T-helper 22 cell (primary cell): ENCODE measurements around the gene PDLIM1.

Experiments
- DNase-seq: peaks from one replicate; pipeline ENCODE4 v3.0.0-alpha.2; 2020; ENCODE audit warnings: low read depth

The PDLIM1 gene, protein sequence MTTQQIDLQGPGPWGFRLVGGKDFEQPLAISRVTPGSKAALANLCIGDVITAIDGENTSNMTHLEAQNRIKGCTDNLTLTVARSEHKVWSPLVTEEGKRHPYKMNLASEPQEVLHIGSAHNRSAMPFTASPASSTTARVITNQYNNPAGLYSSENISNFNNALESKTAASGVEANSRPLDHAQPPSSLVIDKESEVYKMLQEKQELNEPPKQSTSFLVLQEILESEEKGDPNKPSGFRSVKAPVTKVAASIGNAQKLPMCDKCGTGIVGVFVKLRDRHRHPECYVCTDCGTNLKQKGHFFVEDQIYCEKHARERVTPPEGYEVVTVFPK

GRCh38 chr10:95290461-95291364, at the start of gene PDLIM1:
TSS of gene PDLIM1 (minus strand) at chr10:95291003. CDS start at chr10:95290915, 88 bp downstream.
- DNase-seq = peak; percentile 12

- no peak for DNase-seq
Observed at GRCh38 chr10:95339863-95340262, 49.1 kb upstream of the PDLIM1 start.

DNA sequence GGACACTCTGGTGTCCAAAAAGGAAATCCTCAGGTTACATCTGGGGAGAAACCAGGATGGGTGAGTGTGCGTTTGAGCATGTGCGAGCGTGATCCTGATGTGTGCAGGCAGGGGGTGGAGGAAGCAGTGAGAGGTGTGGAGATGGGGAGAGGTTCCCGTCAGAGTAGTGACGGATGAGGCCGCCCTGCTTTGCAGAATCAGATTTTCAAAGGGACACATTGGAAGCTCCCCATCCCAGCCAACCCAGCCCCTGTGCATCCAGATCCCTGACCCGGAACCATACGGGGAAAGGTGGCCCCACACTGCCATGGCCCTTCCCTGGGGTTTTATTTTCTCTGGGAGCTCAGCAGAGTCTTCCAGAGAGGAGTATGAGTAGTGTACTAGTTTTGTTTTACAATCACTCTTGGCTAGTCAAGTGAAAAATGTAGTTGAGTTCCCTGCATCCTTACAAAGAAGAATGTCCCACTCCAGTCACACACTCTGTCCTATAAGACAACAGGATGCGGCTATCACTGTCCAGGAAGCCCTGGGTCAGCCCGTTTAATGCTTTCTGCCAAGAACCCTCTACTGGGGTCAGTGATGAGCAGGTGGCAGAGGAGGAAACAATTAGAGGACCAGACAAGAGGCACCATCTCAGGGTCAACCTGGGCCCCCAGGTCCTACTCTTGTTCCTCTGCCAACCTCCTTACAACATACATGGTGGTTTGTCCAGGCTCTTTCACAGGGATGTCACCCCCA, 46.8 kb upstream of the PDLIM1 start:
- DNase-seq = no peak

DNA sequence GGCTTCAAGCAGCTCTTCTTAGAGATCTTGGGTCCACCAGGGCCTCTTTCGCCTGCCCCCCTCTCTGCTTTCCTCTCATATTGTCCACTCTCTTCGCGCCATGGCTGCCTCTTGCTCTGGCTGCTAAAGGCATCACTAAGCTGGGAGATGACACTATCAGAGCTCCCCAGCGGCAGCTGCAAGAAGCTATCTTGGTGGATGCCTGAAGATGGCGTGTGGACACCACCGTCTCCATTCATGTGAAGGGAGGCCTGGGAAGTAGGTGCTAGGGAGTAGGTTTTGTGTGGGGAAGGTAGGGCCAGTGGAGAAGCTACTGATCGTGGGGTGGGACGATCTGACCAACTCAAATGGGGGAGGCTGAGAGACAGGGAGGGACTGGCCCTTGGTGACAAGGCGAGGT, 45.9 kb upstream of the PDLIM1 start:
- no peak for DNase-seq

GRCh38 chr10:95335933-95336699, 45.3 kb upstream of the PDLIM1 start:
- no peak for DNase-seq

DNA sequence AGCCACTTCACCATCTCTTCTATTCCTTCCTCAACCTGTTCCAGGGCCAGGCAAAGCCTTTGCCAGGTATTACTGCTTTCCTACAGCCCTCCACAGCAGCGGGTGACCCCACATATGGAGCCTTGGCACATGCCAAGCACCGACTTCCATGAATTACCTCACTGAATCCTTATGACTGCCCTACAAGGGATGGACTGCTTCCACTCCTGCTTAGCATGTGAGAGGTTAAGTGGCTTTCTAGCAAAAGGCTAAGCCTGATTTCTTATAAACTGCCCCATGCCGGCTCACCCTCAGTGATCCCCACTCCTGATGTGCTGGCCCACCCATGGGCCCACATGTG, 44.0 kb upstream of the PDLIM1 start:
- no peak for DNase-seq

DNA sequence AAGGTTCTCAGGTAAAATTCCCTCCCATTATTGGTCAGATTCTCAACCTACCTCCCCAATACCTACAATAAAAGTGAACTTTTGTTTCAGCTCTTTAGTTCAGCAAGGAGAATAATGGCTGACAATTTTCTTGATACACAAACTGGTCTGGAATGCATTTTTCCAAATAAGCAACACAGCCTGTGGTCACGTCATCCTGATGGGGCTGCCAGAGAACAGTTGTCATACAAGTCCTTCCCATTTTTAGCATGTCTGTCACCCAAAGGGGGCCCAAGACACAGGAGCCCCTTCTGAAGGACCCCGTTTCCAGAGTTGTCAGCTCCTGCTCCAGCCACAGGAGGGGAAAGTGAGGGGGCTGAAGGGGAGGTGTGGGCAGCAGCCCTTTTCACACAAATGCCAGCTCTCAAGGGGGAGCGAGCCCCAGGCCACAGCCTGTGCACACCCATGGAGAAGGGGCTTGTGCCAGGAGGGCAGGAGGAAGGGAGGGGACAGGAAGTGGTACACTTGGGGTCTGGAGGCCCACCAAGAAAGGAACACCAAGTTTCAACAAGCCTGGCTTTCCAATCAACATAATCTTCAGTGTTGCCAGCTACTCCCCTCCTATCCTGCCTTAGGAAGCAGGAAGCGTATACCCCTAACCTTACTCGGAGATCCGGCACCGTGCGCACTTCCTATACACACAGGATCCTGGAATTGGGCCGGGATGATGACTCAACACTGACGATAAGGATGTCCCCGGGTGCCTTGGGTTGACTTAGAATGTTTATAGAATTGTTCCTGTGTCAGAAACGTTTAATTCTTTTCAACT, 43.4 kb upstream of the PDLIM1 start:
- no peak for DNase-seq

DNA sequence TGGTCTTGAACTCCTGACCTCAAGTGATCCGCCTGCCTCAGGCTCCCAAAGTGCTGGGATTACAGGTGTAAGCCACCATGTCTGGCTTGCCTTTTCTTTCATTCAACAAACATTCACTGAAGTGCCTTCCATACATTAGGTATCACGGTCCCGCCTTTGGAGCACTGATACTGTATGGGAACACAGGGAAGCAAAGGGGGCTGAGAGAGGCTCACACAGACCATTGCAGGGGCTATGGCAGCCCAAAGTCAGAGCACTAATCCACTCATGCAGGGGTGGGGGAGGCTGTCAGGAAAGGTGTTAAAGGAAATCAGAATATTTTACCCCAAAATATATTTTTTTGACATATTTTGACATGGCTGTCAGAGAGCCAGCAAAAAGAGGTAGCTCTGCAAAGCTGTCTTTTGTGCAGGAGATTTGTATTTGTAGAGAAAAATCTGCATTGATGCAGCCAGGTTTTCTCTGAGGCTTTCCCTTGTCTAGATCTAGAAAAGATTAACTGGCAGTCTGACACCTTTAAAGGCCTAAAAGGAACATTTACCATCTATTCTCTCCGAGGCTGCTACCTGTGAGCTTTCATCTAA, 42.0 kb upstream of the PDLIM1 start:
- DNase-seq = no peak

GRCh38 chr10:95331596-95332130, 40.9 kb upstream of the PDLIM1 start:
- DNase-seq = no peak

DNA sequence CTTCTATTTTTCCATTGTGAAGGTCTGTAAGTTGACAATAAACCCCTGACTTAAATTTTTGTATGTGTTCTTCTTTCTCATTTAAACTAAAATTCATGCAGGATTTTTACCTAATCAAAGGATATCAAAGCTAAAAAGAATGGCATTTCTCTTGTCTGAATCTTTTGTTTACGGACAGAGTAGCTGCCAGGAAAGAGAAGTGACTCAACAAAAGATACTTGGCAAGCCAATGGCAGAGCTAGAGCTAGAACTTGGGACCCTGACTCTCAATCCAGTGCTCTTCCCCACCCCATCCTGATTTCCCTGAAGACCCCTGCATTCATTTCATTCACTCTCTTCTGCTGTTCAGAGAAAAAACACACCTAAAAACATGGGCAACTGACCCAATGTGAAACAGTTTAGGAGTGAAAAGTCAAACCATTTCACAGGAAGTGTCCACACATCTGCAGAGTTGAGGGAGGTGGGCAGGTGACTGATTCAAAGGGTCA, 40.2 kb upstream of the PDLIM1 start:
- no peak for DNase-seq

- DNase-seq = no peak
Observed at GRCh38 chr10:95329296-95329695, 38.5 kb upstream of the PDLIM1 start.

- DNase-seq = no peak
Observed at GRCh38 chr10:95328013-95328412, 37.2 kb upstream of the PDLIM1 start.

- DNase-seq = no peak
Observed at GRCh38 chr10:95327367-95327766, 36.6 kb upstream of the PDLIM1 start.

DNA sequence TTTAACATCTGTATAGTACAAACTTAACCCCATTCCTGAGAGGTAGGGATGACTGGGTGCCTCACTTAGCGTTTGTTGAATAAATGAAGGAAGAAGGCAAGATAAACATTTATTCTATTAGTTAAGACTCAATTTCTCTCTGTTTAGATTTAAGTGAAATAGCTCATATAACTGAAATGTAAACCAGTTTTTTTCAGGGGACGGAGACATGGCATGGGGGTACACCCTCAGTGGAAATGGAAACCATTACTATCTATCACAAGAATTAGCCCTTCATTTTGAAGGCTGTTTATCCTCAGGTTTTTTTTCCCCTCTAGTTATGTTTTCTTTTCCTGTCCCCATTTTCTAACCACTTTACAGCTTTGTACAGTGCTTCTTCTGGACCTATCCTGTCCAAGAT, 35.6 kb upstream of the PDLIM1 start:
- DNase-seq = no peak

DNA sequence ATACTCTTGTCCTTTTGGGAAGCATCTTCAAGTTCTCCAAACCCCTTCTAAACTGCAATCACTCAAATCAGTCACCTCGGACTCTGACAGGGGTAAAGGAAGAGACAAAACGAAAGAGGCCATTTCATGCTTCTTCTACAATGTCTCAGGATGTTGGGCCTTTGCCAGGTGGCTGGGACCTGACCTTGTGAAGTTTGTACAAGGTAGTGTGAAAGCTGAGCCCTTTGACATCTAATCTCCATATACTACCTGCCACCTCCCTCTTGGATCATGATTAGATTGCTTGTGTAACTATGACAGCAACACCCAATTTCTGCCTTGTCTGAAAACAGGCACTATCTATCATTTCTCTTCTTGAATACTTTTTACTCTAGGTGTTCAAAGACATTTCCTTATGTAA, 35.1 kb upstream of the PDLIM1 start:
- DNase-seq = no peak

DNA sequence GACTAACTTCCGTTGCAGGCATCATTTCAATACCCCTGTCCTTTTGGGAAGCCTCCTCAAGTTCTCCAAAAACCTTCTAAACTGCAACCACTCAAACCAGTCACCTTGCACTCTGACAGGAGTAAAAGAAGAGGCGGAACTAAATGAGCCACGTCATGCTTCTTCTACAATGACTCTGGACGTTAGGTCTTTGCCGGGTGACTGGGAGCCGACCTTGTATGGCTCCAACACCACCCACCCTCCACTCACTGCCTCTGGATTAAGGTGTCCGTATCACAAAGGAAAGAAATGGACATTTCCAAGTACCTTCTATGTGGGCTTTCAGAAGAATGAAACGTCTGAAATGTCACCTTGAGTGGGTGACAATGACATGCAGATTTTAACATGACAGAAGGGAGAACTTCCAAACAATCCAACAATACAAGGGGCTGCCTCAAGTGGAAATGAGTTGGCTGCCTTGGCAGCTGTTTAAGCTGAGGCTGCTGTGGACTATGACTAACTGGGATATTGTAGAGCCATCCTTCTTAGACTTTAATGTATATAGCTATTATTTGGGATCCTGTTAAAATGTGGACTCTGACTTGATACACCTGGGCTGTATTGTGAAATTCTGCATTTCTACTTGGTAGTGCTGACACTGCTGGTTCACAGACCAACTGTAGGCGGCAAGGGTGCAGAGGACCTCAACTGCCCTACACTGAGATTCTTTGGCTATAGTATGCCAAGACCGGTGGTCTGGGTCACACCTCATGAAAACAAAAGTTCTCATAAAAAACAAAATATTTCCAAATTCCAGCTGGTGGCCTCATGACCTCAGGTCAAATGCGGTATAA, 33.8 kb upstream of the PDLIM1 start:
- no peak for DNase-seq

- DNase-seq = no peak
Observed at GRCh38 chr10:95321554-95322301, 30.9 kb upstream of the PDLIM1 start.

GRCh38 chr10:95319239-95319638, 28.4 kb upstream of the PDLIM1 start:
- no peak for DNase-seq

- DNase-seq = no peak
Observed at GRCh38 chr10:95315509-95315908, 24.7 kb upstream of the PDLIM1 start.
